Loucy (cell line): Measurements from ENCODE around the gene CDC37.

Experiments
- EZH2phosphoT487 ChIP-seq: fragments of 200-600 bp; IDR thresholded peaks from 2 replicates; pipeline ENCODE4 v1.6.1; 2018; ENCODE audit warnings: antibody characterized with exemption, mild to moderate bottlenecking, moderate library complexity, borderline replicate concordance
- TF ChIP-seq, protein P1 (sequence below): fragments of 200-600 bp; sonication (generic); conservative IDR thresholded peaks from 2 replicates; pipeline ENCODE4 v1.5.1; 2014; ENCODE audit warnings: mild to moderate bottlenecking, antibody characterized with exemption, low read length

DNA sequence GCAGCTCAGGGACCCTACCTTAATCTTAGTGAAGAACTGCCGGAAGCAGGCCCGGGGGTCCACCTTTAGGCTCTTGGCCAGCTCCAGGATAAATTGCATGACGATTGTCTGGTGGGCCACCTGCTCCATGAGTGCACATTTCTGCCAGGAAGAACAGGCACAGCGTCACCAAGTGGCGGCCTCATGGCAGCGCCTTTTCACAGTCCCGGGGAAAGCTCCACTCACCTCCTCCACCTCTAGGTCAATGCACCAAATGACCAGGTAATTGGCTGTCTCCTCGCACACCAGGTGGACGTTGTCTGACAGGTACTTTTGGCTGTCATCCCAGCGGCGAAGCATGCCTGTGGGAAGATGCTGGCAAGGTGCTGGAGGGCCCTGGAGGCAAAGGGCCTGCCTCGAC, 8.3 kb downstream of the CDC37 start:
- TF ChIP-seq, protein P1, sequence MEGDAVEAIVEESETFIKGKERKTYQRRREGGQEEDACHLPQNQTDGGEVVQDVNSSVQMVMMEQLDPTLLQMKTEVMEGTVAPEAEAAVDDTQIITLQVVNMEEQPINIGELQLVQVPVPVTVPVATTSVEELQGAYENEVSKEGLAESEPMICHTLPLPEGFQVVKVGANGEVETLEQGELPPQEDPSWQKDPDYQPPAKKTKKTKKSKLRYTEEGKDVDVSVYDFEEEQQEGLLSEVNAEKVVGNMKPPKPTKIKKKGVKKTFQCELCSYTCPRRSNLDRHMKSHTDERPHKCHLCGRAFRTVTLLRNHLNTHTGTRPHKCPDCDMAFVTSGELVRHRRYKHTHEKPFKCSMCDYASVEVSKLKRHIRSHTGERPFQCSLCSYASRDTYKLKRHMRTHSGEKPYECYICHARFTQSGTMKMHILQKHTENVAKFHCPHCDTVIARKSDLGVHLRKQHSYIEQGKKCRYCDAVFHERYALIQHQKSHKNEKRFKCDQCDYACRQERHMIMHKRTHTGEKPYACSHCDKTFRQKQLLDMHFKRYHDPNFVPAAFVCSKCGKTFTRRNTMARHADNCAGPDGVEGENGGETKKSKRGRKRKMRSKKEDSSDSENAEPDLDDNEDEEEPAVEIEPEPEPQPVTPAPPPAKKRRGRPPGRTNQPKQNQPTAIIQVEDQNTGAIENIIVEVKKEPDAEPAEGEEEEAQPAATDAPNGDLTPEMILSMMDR: no peak
- no peak for TF ChIP-seq EZH2phosphoT487
